Tibial nerve (tissue), 4 donors: ENCODE results near the gene SGTB. TPM values are rescaled to one million over a fixed set of nuclear protein-coding genes. Genes with fewer than 3 reads are reported as not detected.

ENCODE experiments used
- DNase-seq, 2 donors: peaks; one replicate each; pipeline ENCODE4 v3.0.0-alpha.2; 2019; ENCODE audit warnings: low spot score in 2 of 2
- H3K27ac ChIP-seq, 4 donors: fragments of 200-600 bp; sonication (generic) in 3 of 4; one replicate each; pipeline ENCODE4 v1.5.1; 2017 to 2019; ENCODE audit warnings: mild to moderate bottlenecking in 1 of 4
- H3K27me3 ChIP-seq, 2 donors: fragments of 200-600 bp; sonication (generic) in 1 of 2; one replicate each; pipeline versions ENCODE4 v1.5.1 to v1.6.0; 2017 to 2019
- H3K36me3 ChIP-seq, 3 donors: fragments of 200-600 bp; sonication (generic); one replicate each; pipeline ENCODE4 v1.5.1; 2018 to 2019
- H3K4me1 ChIP-seq, 4 donors: fragments of 200-600 bp; sonication (generic) in 3 of 4; one replicate each; pipeline ENCODE4 v1.5.1; 2017 to 2019
- H3K4me3 ChIP-seq, 4 donors: fragments of 200-600 bp; sonication (generic) in 3 of 4; one replicate each; pipeline ENCODE4 v1.5.1; 2017 to 2019; ENCODE audit warnings: mild to moderate bottlenecking in 1 of 4, moderate library complexity in 1 of 4
- H3K9me3 ChIP-seq, 4 donors: fragments of 200-600 bp; sonication (generic) in 3 of 4; one replicate each; pipeline ENCODE4 v1.5.1; 2017 to 2019
- CTCF ChIP-seq, 5 experiments: fragments of 200-600 bp in 3 of 5; fragments of 450-650 bp in 2 of 5; sonication (generic) in 3 of 5; IDR thresholded peaks; one replicate each; pipeline ENCODE4 v1.5.1; 2016 to 2019; ENCODE audit warnings: antibody characterized with exemption in 5 of 5, mild to moderate bottlenecking in 3 of 5, moderate library complexity in 2 of 5
- EP300 ChIP-seq, 2 donors: sonication (generic); formaldehyde crosslinking; IDR thresholded peaks; one replicate each; pipeline ENCODE4 v1.6.1; 2017; ENCODE audit warnings: antibody characterized with exemption in 2 of 2, mild to moderate bottlenecking in 1 of 2
- POLR2A ChIP-seq, 2 donors: fragments of 450-650 bp; IDR thresholded peaks; one replicate each; pipeline ENCODE4 v1.6.1; 2017; ENCODE audit warnings: antibody characterized with exemption in 2 of 2, mild to moderate bottlenecking in 2 of 2, moderate library complexity in 2 of 2
- WGBS, 2 donors: methylation state at CpG; one replicate each; pipeline ENCODE4 v1.1.5; 2018; 5-methylcytosine and 5-hydroxymethylcytosine counted together
- total RNA-seq, 4 donors: library from RNA; depleted of rRNA; stranded (reverse); fragments of >200 nt; gene quantifications; one replicate each; pipeline ENCODE4 v1.1.0, GENCODE V29; 2016

SGTB gene
- total RNA-seq, 4 donors from 2014 or later, result 10.8 to 13.0 (median 11.2) TPM

- no peaks in the 10 kb centered on the region for H3K27me3 ChIP-seq
- H3K4me3 ChIP-seq, result no peak overlapping the region
- H3K36me3 ChIP-seq, result peaks cover 0 to 21% (median 0%) of the 10 kb centered on the region in 3 donors
- TF ChIP-seq CTCF (IDR thresholded peaks at IDR 0.05), result no peak
- no peak for TF ChIP-seq POLR2A (IDR thresholded peaks at IDR 0.05)
- TF ChIP-seq EP300 (IDR thresholded peaks at IDR 0.05), result no peak
- DNase-seq, result no peak
- H3K4me1 ChIP-seq, result peaks cover 0 to 44% (median 16%) of the 10 kb centered on the region in 4 donors
- no peak overlapping the region for H3K27ac ChIP-seq
- no peaks in the 10 kb centered on the region for H3K9me3 ChIP-seq
- 89 to 91% methylated on average over 4 of the region's 4 CpGs for WGBS, 2 donors
These were observed 101.9 kb downstream of the SGTB start for GRCh38 chr5:65620021-65620420.

Other genes starting within 250 kb of the SGTB start
- 10 to 100 TPM in 1 of 4 donors, 1 to 10 TPM in 3; 2.9 to 16.5 (median 7.3) TPM for gene ADAMTS6, start 240.2 kb downstream of the SGTB start, total RNA-seq
- gene CENPK, start 158.9 kb downstream of the SGTB start, total RNA-seq, result 1 to 10 TPM in 2 of 4 donors, not detected in 2; 1.5 to 2.8 TPM
- gene PPWD1, start 158.8 kb downstream of the SGTB start, total RNA-seq, result 10 to 100 TPM; 46.8 to 74.3 (median 57.2) TPM
- gene TRIM23, start 97.8 kb downstream of the SGTB start, total RNA-seq, result 10 to 100 TPM; 17.7 to 24.5 (median 20.8) TPM
- 1 to 10 TPM in 2 of 4 donors, under 1 TPM in 2; 0.87 to 5.5 (median 1.5) TPM for gene SHLD3, start 97.1 kb downstream of the SGTB start, total RNA-seq
- 10 to 100 TPM; 10.8 to 56.4 (median 24.4) TPM for gene TRAPPC13, start 97.1 kb downstream of the SGTB start, total RNA-seq
- 10 to 100 TPM; 10.9 to 28.6 (median 19.2) TPM for gene NLN, start 96 bp upstream of the SGTB start, total RNA-seq
- gene ERBIN, start 204.5 kb upstream of the SGTB start, total RNA-seq, result 10 to 100 TPM; 59.6 to 81.1 (median 66.5) TPM